DMS79 (cell line): ENCODE data around the gene SLC38A9.
"Not testable (repeated sequence)": the region's sequence is repeated elsewhere in the genome, so short reads cannot be mapped to it uniquely, and the experiment has no call there.

Source experiments
- DNase-seq: peaks from one replicate; lab custom pipeline; 2025; lab: John Stamatoyannopoulos, UW

The SLC38A9 gene

DNA sequence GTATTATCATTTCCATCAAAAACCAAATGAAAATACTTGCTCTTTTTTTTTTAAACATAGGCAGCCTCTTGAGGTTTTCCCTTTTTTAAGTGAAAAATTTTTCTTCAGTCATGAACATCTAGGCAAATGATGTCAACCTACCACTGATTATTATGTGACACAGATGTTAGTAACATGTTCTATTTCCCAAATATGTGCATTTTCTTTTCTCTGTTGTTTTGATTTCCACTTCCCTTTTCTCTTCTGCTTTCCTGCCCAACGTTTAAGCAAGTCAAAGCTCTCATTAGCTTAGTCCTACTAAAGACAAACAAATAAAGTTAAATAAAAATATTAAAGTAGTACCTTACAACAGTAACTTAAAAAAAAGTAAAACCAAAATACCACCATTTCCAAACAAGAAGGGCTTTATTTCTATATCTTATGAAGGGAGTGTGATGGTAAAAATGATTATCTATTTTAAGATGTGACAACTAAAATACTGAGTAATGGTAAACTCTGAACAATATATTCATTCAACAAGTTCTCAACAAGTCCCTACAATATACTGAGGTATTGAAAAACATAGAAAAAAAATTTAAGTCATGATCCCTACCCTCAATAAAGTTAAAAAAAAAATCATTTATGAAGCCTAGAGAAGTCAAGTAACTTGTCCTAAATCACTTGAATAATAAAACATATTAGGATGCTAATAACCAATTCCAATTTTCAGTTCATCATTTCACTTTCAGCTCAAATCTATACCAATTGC lies 9.4 kb downstream of the SLC38A9 start:
- no peak for DNase-seq

DNA sequence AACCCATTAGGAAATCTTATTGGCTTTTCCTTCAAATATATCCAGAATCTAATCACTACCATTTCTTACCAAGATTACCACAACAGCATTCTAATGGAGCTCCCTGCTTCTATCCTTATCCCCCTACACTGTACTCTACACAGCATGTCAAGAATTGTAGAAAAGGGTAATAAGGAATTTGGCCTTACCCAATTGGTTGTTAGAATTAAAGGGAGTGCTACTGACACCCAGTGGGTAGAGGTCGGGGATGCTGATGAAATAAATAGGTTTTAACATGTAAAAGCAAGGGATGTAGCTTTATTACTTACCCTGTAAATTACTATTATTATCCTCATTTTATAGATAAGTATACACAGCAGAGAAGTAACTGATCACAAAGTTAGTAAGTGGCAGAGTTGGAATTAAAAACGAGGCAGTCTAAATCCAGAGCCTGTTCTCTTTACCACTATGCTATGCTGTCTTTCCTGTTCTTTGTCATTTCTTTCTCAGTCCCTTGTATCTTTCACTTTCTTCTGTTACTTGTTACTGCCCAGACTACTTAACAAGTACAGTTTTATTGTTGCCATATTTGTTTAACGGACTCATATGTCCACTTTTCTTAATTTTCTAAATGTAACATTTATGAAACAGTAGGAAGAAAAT lies 10.5 kb downstream of the SLC38A9 start:
- no peak for DNase-seq

DNA sequence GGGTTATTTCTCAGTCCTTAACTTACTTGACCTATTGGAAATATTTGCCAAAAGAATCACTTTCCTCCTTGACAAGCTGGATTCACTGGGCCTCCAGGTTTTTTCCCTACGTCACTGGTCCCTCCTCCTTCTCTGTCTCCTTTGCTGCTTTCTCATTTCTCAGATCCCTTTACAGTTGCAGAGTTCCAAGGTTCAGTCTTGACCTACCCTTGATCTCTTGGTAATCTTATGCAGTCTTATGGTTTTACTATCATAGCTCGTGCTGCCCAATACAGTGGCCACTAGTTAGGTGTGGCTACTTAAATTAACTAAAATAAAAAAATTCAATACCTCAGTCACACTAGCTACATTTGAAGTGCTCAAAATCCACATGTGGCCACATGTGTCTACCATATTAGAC lies 11.4 kb downstream of the SLC38A9 start:
- no peak for DNase-seq

DNA sequence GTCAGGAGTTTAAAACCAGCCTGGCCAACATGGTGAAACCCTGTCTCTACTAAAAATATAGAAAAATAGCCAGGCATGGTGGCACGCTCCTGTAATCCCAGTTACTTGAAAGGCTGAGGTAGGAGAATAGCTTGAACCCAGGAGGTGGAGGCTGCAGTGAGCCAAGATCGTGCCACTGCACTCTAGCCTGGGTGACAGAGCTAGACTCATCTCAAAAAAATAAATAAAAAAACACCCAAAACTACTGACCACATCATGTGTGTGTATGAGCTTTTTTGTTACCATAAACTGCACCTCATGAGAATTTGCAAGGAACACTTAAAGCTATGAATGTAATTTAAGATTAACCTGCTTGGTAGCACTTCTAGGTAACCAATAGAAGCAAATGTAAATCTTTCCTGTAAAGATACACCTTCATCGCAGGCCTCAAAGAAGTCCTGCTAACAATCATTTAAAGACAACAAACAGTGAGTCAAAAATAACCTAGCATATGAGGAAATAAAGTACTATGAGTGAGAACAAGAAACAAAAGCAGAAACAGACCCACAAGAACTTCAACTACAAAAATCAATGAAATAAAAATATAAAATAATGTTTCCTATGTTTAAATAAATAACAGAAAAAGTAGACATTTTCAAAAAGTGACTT lies 13.0 kb downstream of the SLC38A9 start:
- no peak for DNase-seq

DNA sequence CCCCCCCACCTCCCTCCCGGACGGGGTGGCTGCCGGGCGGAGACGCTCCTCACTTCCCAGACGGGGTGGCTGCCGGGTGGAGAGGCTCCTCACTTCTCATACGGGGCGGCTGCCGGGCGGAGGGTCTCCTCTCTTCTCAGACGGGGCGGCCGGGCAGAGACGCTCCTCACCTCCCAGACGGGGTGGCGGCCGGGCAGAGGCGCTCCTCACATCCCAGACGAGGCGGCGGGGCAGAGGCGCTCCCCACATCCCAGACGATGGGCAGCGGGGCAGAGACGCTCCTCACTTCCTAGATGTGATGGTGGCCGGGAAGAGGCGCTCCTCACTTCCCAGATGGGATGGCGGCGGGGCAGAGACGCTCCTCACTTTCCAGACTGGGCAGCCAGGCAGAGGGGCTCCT lies 15.4 kb downstream of the SLC38A9 start:
- not testable (repeated sequence) for DNase-seq

DNA sequence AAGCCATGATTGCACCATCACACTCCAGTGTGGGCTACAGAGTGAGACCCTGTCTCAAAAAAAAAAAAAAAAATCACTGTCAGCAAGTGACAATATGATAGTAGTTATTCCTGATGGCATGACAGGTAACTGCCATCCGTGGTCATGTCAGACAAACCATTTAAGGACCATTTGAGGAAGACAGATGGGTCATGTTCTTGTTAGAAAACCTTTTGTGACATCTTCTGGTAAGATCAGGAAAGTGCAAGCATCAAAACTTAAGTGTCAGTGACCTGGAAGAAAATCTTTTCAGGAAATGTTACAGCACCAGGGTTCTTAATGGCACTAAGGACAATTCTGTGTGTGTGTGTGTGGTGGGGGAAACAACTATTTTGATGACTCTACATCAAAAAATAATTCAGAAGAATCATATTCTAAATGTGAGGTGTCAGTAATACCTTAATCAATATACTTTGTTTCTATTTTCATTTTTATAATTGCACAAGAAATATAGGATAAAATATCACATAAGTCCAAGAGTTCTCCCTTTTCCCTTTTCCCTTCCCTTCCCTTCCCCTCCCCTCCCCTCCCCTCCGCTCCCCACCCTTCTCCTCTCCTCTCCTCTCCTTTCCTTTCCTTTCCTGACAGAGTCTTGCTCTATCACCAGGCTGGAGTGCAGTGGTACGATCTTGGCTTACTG lies 17.8 kb downstream of the SLC38A9 start:
- DNase-seq: no peak

DNA sequence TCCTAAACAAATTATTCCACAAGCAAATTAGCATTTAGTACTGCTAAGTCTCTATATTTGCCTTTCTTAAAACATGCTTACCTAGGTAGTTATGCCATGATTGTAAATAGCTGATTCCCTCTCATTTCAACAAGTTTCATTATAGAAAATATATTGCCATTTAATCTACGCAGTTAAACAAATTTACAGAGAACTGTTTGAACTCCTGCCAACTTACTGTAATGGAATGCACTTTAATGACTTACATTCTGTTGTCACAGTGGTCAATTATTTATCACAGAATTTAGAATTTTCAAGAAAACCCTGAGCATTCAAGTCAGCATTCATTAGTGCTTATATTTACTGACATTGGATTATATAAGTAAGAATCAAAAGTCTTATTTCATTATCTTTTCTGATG lies 19.6 kb downstream of the SLC38A9 start:
- DNase-seq: no peak

DNA sequence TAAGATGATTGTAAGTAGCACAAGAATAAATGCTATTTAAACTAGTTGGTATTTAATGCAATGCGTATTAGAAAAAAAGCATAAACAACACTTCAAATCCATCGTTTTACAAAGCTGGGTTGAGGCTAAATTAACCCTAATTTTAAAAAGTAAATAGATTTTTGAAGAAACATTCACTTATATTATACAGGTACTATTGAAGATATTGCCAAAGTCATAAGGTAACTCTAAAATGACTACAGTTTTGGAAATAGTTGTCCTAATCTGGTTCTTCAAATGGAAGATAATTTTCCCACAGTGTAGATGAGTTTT lies 20.1 kb downstream of the SLC38A9 start:
- no peak for DNase-seq

DNA sequence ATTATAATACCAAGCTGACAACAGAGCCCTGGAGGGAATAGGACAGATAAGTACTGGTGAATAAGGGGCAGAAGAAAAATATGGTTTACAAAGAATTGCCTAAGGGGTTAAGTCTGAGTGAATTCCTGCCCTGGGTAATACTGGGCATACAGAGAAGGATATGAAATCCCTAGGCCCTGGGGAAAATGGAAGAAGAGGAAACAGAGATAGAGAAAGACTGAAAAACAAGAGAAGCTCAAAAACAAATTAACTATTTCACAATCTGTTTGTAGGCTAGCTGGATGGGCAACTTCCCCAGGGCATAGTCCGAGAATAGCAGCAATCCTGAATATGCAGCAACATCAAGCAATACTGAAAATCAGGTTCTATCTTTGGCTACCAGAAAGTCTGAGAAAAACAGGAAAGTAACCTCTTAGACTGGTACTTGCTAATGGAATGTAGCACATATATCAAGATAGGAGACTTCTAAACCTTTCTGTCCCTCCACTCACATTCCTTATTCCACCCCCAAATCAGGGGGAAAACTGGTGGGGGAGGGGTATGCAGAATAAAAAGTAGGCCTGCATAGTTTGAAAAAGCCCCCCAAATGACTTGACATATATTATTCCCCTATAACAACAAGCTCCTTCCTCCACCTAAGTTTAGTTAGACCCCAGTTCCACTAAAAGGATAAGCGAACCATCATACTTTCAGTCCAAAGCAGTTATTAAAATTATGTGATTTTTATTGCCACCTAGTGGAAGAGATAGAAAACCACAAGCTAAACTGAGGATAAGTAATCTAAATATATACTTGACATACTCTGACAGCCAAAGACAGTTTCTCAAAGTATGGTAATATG lies 20.6 kb downstream of the SLC38A9 start:
- DNase-seq: peak; percentile 6

DNA sequence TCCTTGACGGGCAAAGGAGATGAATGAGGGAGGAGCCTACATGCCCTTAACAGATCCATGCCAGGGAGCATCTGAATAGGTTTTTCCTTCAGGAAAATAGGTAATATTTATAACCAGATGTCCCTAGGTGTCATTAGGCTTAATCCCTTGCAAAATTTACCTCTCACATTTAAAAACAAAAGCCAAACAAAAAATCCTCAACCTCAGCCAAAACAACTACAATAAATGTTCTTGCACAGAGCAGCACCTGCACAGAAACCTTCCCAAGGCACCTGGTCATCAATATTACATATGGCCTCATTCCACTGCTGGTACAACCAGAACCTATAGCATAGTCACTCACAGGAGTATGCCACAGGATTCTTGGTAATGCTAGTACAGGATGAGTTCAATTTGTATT lies 30.1 kb downstream of the SLC38A9 start:
- no peak for DNase-seq

DNA sequence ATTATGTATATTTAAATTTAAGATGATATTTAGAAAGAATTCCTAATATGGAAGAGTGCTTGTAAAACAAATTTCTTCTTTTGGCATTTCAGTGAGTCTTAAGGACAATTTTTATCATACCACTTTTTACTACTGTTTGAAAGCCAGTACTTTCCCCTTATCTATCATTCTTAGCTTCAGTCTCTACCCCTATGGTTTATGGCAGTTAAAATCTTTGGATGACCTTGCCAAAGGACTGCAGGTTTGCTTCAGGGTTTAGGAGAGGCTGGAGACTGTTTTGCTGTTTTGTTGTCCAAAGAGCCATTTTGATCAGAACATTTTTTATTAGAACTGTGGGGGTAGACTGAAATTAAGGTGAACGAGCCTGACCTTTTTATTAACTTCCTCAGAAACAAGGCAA lies 30.8 kb downstream of the SLC38A9 start:
- DNase-seq: no peak

DNA sequence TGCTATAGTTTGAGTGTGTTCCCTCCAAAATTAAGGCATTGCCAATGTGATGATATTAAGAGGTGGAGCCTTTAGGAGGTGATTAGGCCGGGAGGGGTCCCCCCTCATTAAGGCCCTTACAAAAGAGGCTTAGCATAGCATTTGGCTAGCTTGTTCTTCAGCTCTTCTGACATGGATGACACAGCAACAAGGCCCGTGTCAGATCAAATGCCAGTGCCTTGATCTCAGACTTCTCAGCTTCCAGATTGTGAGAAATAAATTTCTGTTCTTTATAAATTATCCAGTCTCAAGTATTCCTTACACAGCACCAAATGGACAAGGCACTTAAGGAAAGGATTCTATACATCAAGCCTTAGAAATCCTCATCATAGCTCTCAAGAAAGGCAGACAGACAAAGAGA lies 31.8 kb downstream of the SLC38A9 start:
- no peak for DNase-seq

DNA sequence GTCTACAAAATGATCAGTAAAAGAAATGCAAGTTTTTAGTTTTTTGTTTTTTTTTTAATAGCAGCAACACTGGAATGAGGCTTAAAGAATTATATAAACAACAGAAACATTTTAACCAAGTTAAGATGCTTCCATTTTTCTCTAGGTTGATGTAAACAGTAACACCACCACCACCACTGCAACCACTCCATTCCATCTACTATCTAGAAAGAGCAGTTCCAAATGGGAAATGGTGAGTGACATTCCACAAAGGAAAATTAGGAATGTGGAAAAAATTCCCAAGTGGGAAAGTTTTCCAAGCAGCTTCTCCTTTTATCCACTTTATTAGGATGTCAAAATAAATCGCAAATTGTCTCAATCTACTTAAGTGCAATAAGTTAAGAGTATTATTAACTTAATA lies 32.6 kb downstream of the SLC38A9 start:
- no peak for DNase-seq

DNA sequence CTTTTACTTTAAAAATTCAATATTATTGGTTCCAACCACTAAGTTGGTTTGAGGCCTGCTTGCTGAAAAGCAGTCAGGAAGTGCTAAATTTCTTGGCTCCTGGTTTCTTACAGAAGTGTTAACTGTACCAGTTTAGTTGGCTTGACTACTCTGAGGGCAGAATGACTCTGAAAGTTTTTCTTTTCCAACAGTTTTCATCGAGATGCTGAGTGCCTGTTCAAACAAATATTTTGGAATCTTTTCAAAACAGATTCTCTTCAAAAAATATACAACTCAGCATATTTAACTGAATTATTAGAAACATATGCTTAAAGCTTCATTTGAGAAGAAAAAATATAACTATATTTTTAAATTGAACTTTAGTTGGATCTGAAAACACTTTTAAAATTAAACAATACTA lies 37.0 kb downstream of the SLC38A9 start:
- DNase-seq: no peak

DNA sequence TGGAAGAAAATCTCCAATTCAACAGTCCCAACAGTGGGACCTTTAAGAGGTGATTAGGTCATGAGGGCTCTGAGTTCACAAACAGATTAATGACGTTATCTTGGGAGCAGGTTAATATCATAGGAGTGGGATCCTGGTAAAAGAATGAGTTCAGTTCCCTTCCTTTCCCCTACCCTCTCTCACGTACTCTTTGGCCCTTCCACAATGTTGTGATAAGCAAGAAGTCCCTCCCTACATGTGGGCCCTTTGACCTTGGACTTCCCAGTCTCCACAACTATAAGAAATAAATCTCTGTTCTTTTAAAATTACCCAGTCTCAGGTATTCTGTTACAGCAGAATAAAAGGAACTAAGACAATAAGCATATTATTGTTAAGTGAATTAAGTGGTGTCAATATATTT lies 37.8 kb downstream of the SLC38A9 start:
- DNase-seq: no peak

DNA sequence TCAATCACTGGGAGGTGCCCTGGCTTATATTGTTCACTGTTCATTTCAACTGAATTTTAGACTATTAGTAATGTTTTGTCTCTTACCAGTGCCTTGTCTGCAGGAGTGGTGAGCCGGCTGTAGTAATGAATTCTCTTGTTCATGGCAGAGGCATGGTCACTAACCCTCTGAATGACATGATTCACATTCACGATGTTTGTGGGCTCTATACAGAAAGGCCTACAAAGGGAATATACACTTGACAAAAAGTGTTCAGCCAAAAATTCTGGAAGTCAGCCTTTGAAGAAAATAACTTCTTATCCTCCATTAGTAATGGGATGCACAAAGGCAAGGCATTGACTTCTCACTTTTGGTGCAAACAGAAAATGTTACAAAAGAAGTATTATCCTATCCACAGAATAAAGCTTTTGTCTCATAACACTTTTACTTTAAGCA lies 39.6 kb downstream of the SLC38A9 start:
- DNase-seq: no peak

DNA sequence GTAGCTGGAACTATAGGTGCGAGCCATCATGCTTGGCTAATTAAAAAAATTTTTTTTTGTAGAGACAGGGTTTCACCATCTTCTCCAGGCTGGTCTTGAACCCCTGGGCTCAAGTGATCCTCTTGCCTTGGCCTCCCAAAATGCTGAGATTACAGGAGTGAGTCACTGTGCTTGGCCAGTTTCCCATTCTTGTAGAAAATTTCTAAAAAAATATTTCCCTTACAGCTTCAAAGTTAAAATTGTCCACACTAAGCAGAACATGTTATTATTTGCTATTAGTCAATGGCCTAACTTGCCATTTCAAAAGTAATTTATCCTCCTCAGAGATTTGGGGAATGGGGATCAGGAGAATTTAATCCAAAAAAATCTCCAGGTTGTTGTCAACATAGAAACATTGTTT lies 40.1 kb downstream of the SLC38A9 start:
- no peak for DNase-seq

DNA sequence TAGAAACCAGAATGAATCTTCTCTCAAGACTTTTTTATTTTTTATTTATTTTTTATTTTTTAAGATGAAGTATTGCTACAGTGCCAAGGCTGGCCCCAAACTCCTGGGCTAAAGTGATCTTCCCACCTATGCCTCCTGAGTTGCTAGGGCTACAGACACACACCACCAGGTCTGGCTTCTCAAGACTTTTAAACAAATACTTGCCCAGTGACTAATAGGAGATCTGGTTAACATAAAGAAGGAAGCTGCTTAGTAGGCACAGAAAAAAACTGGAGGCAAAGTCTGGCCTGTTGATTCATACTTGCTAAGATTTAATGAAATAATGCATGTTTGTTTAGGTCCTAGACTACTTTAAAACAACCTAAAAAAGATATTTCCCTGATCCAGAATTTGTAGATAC lies 43.8 kb downstream of the SLC38A9 start:
- no peak for DNase-seq

DNA sequence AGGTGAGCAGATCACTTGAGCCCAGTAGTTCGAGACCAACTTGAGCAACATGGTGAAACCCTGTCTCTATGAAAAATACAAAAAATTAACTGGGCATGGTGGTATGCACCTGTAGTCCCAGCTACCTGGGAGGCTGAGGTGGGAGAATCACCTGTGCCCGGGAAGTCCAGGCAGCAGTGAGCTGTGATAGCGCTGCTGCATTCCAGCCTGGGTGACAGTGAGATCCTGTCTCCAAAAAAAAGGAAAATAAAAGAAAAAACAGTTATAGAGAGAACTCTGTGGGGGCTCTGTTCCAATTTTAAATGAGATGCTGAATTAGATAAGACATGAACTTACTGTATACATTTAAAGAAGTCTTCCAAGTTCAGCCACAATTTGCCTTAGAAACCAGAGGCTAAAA lies 44.2 kb downstream of the SLC38A9 start:
- DNase-seq: no peak

DNA sequence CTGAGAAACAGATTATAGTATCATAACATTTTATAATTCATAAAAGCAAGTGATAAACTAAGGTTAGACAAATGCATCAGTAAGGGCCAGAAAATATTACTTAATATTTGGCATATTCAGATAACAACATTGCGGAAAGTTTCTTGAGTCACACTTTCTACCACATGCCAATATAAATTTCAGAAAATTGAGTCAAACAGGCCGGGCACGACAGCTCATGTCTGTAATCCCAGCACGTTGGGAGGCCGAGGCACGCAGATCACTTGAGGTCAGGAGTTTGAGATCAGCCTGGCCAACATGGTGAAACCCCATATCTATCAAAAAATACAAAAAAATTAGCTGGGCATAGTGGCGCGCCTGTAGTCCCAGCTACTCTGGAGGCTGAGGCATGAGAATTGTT lies 47.1 kb downstream of the SLC38A9 start:
- no peak for DNase-seq

DNA sequence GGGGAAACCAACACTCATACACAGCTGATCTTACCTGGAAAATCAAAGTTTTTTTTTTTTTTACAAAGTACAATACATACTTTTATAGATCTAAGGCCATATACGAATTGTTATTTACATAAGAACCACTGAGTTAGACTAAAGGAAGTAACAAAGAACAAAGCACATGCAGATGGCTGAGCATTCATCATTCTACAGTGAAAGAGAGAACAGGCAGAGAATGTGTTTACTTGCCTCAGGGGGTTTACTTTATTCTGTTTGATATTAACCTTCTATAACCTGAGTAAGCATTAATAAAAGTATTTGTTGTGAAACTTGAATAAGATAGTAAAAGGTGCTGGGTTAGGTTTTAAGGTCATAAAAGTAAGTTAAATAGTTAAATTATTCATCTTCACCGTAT lies 54.7 kb downstream of the SLC38A9 start:
- DNase-seq: no peak

DNA sequence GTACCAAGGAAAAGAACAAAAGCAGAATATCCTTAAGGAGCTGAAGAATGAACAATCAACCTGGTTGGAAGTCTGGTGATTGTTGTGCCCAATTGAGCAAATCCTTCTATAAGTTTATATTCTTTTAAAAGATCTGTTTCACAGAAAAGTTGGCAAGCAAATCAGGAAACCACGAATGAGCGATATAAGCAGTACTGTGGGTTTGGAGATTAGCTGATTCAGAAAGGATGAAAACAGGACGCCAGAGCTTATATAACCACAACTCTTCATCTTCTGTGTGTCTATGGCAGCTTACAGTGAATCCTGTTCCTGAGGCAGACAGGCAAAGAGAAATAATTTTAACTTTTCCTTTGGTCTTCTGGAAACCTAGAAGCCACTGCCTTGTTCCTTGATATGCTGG lies 61.7 kb downstream of the SLC38A9 start:
- no peak for DNase-seq
